Subcutaneous preadipocyte (primary cell): ENCODE results near the gene TOX4. TPM values are rescaled to one million over a fixed set of nuclear protein-coding genes. Genes with fewer than 3 reads are reported as not detected.

Experiments used
- small RNA-seq: library from RNA; depleted of rRNA; stranded (forward); fragments of <200 nt; gene quantifications from one replicate; pipeline ENCODE3, GENCODE V24; 2012
- total RNA-seq: library from RNA; depleted of rRNA; stranded (reverse); fragments of >200 nt; gene quantifications from 2 replicates; pipeline ENCODE4 v1.2.3, GENCODE V29; 2012

Gene TOX4
- 30.1 and 33.2 TPM in 2 replicates for total RNA-seq

DNA sequence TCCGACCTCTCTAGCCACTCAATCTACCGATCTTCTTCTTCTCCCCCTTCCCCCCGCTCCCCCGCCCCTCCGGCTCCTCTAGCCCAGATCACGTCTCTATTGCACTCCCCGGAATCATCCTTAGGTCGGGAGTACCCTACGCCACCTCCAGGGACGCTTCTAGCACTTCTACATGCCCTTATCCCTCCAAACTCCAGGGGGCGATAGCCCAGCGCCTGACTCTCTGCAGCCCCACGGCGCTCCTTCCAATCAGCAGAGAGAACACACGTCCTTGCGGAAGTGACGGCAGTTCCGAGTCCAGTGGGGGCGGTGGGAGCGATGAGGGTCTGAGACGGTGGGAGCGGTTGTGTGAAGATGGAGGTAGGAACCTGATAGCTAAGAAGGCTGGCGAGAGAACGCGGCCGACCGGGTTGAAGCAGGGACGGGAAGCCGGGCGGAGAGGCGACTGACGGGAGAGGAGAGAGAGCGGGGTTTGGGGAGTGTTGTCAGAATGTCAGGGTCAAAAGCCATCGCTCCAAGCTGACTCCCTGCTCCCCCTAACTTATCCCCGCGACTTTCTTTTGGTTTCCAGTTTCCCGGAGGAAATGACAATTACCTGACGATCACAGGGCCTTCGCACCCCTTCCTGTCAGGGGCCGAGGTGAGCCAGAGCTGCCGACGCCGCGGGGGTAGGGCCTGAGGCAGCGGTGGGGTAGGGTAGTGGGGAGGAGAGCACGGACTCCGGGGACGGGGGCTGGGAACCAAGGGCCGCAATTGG is at the start of gene TOX4, which contains the start of gene RAB2B:
Gene TOX4, plus strand, starts transcription at position 271 of the 757 bp plus-strand sequence. Its CDS starts 84 bp downstream, at position 355.
Gene RAB2B, minus strand, starts transcription at position 35 of the 757 bp plus-strand sequence. CDS start 87 bp downstream, outside the sequence.

DNA sequence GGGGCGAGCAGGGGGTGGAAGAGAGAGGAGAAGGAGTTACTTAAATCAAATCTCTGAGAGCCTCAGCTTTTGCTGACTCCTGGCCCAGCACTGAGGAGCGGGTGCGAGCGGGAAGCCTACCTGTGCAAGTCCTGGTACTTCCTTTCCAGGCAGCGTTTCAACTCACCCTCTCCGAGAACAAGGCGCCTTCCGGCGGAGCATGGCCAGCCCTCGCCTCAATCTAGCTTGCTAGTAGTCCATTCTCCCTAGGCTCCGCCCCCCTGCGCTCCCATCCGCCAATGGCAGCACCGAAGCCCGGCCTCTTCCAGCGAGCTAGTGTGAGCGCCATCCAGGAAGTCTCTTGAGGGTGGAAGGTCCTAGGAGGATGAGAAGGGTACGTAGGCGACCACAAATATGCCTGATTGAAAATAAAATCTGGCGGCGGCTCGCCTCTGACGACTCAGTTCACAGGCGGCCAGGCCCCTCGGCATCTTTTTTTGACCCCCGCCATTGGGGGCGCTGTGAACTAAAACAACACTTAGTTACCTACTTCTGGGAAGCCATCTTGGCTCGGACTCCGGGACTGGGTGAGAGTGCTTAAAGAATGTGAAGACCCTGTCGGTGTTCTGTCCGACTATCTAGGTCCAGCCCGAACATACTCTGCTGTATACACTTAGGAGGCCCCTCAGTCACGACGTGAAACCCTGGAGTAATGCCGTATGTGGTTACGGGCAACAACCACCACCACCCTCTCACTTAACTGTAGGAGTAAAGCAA is 20.9 kb upstream of the TOX4 start, which contains the start of gene CHD8:
Gene CHD8, minus strand, starts transcription at position 212 of the 756 bp plus-strand sequence. CDS start 24,480 bp downstream, outside the sequence.

DNA sequence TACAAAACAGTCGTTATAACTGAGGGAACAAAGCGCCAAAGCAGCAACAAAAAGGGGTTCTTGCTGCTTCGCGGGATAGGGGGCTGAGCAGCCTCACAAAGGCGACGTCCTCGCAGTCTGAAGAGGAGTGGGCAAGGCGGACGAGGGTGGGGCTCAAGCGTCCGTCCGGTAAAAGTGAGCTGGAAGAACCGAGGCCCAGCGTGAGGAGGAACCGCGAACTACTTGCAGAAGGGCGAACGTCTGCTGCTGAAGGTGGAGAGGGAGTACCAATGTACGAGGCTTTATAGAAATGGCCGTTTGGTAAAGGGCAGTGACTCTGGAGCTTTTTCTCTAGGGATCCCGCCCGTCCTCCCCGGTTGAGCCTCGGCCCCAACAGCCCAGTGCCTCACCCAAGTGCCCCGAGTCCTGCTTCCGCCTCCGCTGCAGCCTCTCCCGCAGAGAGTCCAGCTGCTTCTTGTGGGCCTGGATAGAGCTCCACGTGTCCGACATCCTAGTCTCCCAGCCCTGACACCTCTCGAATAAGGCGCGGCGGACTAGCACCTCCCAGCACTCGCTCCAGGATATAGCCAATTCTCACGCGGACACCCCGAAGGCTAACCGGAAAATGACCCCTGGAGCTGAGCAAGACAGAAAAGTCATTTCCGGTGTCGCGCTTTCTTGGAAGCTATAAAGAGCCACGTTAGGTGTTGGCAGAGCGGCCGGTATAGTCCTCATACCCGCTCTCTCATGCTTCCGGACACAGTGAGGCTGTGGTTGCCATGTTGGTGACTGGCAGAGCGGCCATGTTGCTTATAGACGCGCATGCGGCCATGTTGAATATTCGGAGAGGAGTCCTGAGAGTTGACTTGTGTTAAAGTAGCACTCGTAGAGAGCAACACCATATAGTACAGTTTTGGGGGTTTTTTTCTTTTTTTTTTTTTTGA is 34.0 kb downstream of the TOX4 start, which contains the start of gene METTL3:
Gene METTL3, minus strand, starts transcription at position 606 of the 923 bp plus-strand sequence. Its CDS starts 117 bp downstream, at position 489.

DNA sequence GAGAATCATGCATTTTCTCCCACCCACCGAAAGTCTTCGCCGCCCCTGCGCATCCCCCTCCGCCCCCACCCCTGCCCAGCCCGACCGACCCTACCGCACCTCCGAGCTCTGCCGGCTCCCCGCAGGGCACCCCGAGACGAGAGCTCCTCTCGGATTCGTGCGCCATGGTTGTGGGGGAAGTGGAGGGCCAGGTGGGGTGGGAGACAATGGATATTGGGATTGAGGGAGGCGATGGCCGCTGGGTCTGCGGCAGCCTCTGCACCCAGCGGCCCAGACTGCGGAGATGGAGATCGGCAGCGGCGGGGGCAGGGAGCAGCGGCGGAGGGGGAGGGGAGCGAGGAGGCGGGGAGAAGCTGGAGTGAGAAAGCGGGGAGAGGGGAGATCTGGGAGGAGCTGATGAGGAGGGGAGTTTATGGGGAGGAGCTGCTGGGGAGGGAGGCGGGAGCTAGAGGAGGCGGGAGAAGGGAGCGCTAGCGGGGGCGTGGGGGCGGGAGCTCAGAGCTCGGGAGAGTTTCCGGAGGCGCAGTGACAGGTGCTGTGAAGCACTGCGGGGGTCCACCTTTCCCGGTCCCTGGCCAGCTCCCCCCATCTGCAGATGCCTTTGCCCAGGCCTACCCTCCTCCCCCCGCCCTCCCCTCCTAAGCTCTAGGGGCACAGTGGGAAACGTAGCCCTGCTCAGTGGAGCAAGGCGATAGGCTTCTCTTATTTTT is 49.1 kb downstream of the TOX4 start, which contains the start of gene SALL2:
Gene SALL2, minus strand, starts transcription at position 385 of the 710 bp plus-strand sequence. Its CDS starts 219 bp downstream, at position 166.

Small RNA genes within 50 kb of the gene (small RNA-seq; reads per million reads assigned to genes)
- not detected for gene RN7SL650P

Other genes with a start within 250 kb of the TOX4 start
- 513 and 539 TPM in 2 replicates for gene HNRNPC, start 207.8 kb upstream of the TOX4 start, total RNA-seq
- not detected in 2 replicates for gene RPGRIP1, start 197.1 kb upstream of the TOX4 start, total RNA-seq
- 69.1 and 104 TPM in 2 replicates for gene SUPT16H, start 93.2 kb upstream of the TOX4 start, total RNA-seq
- 52.9 and 63.5 TPM in 2 replicates for gene CHD8, start 21.1 kb upstream of the TOX4 start, total RNA-seq
- gene RAB2B, start 236 bp upstream of the TOX4 start, total RNA-seq = 12.1 and 13.7 TPM in 2 replicates
- 51.8 and 63.1 TPM in 2 replicates for gene METTL3, start 34.1 kb downstream of the TOX4 start, total RNA-seq
- 0.78 and 2.6 TPM in 2 replicates for gene SALL2, start 49.2 kb downstream of the TOX4 start, total RNA-seq
- not detected in 2 replicates for gene OR10G3, start 102.9 kb downstream of the TOX4 start, total RNA-seq
- not detected in 2 replicates for gene OR10G2, start 157.7 kb downstream of the TOX4 start, total RNA-seq
- gene OR4E2, start 176.6 kb downstream of the TOX4 start, total RNA-seq = not detected in 2 replicates
- gene OR4E1, start 196.6 kb downstream of the TOX4 start, total RNA-seq = not detected in 2 replicates